ENCODE data around the gene IKBKE.

IKBKE gene

GRCh38 chr1:206496131-206496793 is 26.0 kb downstream of the IKBKE start:
- no peak for DNase-seq (ENCODE audit: low read depth)

- no peak for DNase-seq (ENCODE audit: low read depth)
Measured at GRCh38 chr1:206497363-206497762, 27.1 kb downstream of the IKBKE start.

DNA sequence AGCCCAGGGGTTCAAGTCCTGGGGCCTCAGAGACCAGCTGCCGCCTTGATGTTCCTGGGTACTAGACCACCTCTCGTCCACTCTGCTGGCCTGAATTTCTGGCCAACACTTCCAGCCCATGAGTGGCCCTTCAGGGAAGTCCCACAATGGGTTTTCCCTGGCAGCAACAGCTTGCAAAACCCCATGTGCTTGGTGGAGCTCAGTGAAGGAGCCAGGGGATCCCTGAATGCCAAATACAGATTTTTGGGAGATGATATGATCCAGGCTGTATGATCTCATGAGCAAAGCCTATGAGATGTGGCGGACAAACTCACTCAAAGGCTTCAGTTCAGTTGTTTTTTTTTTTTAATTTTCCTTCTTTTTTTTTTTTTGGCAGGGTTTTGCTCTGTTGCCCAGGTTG is 27.5 kb downstream of the IKBKE start:
- DNase-seq (ENCODE audit: low read depth): no peak

DNA sequence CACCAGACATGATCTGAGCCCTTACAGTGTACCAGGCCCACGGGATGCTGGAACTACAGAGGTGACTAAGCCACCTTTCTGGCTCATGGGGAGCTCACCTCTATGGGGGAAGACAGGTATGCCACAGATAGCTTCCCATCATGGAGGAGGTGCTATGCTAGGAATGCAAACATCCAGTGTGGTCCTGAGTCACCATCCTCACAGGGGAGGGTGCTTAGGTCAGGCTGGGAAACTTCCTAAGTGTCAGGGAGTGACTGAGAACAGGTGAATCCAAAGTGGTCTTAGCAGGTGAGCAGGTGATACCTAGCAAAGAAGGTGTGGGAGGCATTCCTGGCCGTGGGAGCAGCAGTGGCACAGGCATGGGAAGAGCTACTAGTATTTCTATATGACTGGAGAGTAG is 28.4 kb downstream of the IKBKE start:
- no peak for DNase-seq (ENCODE audit: low read depth)

- no peak for DNase-seq (ENCODE audit: low read depth)
Measured at GRCh38 chr1:206500046-206500445, 29.8 kb downstream of the IKBKE start.

GRCh38 chr1:206501881-206502280 is 31.6 kb downstream of the IKBKE start:
- no peak for DNase-seq (ENCODE audit: low read depth)

DNA sequence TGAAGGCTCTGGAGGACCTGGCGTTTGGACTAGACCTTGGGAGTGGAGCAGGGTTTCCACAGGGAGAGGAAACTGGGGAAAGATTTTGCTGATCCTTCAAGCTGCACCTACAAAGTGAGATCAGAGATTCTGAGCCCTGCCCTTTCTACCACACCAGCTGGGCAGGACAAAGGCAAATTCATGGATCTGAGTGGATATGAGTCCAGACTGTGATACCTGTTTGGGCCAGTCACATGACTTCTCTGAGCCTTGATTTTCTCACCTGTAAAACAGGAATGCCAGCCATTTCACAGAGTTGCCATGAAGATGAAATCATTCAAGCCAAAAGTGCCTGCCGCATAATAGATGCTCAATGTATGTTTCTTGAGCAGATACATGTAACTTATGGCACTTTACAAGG is 32.1 kb downstream of the IKBKE start:
- no peak for DNase-seq (ENCODE audit: low read depth)

- no peak for DNase-seq (ENCODE audit: low read depth)
Measured at GRCh38 chr1:206502812-206503211, 32.5 kb downstream of the IKBKE start.

- peak; percentile 86 for DNase-seq (ENCODE audit: low read depth)
Measured at GRCh38 chr1:206503591-206504362, 33.5 kb downstream of the IKBKE start.

DNA sequence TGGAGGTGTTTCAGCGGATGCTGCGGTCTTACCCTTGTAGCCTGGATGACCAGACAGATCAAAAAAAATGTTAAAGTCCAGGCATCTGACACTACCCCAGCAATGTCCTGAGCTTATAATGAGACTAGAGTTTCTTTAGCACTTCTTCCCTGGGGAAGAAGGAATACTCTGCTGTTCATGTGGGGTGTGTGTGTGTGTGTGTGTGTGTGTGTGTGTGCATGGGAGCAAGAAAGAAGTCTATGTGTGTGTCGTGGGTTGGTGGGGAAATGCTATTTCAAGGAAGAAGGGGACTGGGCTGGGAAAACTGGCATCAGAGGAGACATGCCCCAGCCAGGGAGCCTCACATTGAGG is 34.1 kb downstream of the IKBKE start:
- no peak for DNase-seq (ENCODE audit: low read depth)

DNA sequence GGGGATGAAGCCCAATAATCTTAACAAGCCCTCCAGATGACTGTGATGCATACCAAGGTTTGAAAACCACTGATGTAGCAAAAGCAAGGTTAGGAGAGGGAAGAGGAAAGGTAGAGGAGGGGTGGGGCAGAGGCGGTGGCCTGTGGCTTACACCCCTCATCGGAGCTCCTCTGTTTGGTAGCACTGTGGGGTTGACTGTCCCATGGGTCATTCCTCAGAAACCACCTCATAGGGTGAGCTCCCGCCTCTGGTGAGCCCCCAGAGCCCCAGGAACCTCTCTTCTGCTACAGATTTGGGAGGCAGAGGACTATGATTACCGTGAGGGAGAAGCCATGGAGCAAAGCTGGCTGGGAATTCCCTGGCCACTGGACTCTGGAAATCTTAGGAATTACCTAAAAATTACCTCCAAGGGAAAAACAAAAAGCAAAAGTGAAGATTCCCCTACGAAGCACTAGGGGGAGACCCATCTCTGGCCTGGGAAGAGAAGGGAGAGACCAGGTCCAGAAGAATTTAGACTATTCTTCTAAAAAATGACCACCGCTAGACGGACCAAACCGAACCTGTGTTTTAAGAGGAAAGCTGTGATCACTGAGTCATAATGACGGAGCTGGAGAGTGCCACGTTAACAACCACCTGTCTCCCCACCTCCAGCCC is 35.6 kb downstream of the IKBKE start:
- DNase-seq (ENCODE audit: low read depth): peak; percentile 37

GRCh38 chr1:206506405-206507283 is 36.4 kb downstream of the IKBKE start:
- DNase-seq (ENCODE audit: low read depth): no peak

DNA sequence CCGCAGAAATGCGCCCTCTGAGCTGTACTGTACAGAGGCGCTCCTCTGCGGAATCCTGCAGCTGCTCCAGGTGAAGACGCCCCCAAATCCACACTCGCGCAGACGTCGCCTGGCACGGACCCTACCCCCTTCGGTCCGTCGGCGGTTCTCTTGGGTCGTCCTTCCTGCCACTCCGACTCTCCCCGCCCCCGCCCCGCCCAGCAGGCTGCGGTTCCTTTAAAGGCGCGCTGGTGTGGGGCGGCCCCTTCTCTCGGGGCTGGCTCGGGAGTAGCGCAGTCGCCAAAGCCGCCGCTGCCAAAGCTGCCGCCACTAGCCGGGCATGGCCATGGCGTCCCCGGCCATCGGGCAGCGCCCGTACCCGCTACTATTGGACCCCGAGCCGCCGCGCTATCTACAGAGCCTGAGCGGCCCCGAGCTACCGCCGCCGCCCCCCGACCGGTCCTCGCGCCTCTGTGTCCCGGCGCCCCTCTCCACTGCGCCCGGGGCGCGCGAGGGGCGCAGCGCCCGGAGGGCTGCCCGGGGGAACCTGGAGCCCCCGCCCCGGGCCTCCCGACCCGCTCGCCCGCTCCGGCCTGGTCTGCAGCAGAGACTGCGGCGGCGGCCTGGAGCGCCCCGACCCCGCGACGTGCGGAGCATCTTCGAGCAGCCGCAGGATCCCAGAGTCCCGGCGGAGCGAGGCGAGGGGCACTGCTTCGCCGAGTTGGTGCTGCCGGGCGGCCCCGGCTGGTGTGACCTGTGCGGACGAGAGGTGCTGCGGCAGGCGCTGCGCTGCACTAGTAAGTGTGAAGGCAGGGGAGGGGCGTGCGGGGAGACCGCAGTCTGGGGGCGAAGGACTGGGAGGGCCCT is 37.2 kb downstream of the IKBKE start, which contains the start of gene RASSF5:
Gene RASSF5 (plus strand): TSS at position 248 of the 846 bp plus-strand sequence. CDS start 72 bp downstream, at position 320.
- peak; percentile 67 for DNase-seq (ENCODE audit: low read depth)

- no peak for DNase-seq (ENCODE audit: low read depth)
Measured at GRCh38 chr1:206508130-206508889, 38.0 kb downstream of the IKBKE start.

GRCh38 chr1:206508956-206509355 is 38.7 kb downstream of the IKBKE start:
- DNase-seq (ENCODE audit: low read depth): peak; percentile 40

DNA sequence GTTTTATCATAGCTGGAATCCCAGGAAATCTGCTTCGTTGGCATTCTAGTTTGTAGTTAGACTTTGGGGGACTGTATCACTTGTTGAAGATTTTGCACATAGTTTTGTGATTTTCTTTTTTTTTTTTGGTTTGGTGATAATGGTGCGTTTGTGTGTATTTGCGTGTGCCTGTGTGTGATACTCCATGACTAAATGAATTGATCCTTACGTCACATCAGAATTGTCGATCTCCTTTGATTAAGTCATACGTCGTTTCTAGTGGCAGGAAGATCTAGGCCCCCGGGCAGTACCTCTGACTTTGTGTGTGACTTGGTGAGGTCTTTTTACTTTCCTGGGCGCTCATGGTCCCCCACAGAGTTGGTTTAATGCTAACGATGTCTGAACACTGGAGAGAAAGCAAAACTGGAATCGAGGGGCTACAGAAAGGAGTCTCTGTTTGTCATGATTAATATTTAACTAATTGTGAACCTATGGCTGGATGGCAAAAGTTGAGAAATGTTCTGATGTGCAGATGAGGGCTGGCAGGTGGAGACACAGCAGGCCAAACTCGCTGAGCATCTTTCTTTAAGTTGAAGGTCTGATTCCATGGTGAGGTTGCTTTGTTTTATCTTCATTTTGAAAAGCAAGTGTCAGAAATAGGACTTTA is 39.5 kb downstream of the IKBKE start:
- no peak for DNase-seq (ENCODE audit: low read depth)

DNA sequence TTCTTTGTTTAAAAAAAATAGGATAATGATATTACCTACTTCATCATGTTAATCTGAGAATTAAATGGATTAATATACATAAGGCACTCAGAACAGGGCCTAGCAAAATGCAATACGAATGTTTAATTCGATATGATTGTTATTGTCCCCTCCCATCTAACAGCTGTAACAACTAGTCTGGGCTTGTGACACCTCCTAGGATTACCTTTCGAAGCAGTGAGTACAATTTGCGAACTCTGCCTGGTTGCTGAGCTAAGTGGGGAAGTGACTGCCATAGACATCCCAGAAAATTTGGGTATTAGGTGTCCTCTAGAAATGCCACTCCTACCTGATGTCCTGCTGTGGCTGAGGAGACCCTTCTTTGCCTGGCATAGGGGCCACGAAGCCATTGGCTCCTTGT is 40.1 kb downstream of the IKBKE start:
- no peak for DNase-seq (ENCODE audit: low read depth)

GRCh38 chr1:206511362-206512057 is 41.2 kb downstream of the IKBKE start:
- no peak for DNase-seq (ENCODE audit: low read depth)

Measured in fibroblast of gingiva (primary cell).